ENCODE results near the gene PEAR1.
A peak's percentile ranks its signal among the peaks of the same experiment; 100 is the strongest.

PEAR1 gene

GRCh38 chr1:156904187-156904959 is 10.9 kb downstream of the PEAR1 start:
- Histone ChIP-seq H3K9me3 (peaks cover 9% of the 10 kb centered on the region), H4K20me1 (no peaks in the 10 kb centered on the region), H3K27me3 (peaks cover 2% of the 10 kb centered on the region; the same call in 1 of the 2 replicates), H3K4me3 (no peak overlapping the region), H3K4me1 (peaks cover 19% of the 10 kb centered on the region), H3K27ac (no peak overlapping the region), H3K36me3 (no peaks in the 10 kb centered on the region), H3K9ac (no peak overlapping the region), H3K4me2 (no peak overlapping the region)
- TF ChIP-seq Cebpa-rat (IDR thresholded peaks at IDR 0.05), result no peak

DNA sequence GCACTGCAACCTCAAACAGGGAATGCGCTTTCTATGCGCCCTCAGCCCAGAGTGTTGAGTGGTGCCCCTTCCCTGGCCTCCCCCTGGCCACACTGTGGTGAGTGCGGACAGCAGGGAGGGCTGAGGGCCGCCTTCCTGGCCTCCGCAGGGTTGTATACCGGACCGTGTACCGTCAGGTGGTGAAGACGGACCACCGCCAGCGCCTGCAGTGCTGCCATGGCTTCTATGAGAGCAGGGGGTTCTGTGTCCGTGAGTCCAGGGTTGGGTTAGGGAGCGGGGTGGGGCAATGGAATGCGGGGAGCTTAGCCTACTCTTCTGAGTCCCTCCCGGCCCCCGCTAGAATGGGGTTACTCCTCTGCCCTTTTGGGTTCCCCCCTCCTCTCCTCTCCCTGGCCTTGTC is 11.7 kb downstream of the PEAR1 start:
- Histone ChIP-seq H3K27ac (no peak overlapping the region), H3K36me3 (no peaks in the 10 kb centered on the region), H3K4me1 (peaks cover 19% of the 10 kb centered on the region), H4K20me1 (no peaks in the 10 kb centered on the region), H3K9ac (no peak overlapping the region), H3K4me3 (no peak overlapping the region), H3K4me2 (no peak overlapping the region), H3K27me3 (no peaks in the 10 kb centered on the region), H3K9me3 (peaks cover 9% of the 10 kb centered on the region)
- TF ChIP-seq Cebpa-rat (IDR thresholded peaks at IDR 0.05), result no peak

DNA sequence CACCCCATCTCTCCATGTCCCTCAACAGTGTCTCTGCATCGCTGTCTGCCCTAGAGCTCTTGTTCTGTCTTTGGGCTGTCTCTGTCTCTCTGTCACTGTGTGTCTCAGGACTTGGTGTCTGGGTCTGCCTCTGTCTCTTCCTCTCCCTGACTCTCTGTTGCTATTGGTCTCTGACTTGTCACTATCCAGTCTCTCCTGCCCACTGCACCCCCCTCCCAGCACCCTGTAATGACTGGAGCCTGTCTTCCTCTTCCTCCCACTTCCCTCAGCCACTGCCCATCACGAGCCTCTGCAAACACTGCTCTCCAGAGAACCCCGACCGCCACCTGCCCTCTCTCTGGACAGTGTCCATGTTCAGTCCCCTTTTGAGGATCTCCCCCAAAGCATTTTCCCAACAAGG is 12.1 kb downstream of the PEAR1 start:
- Histone ChIP-seq H3K36me3 (no peaks in the 10 kb centered on the region), H3K9me3 (peaks cover 9% of the 10 kb centered on the region), H3K27ac (no peak overlapping the region), H3K4me1 (peaks cover 19% of the 10 kb centered on the region), H3K9ac (no peak overlapping the region), H3K4me3 (no peak overlapping the region), H3K27me3 (no peaks in the 10 kb centered on the region), H4K20me1 (no peaks in the 10 kb centered on the region), H3K4me2 (no peak overlapping the region)
- TF ChIP-seq Cebpa-rat (IDR thresholded peaks at IDR 0.05), result no peak

GRCh38 chr1:156906206-156906906 is 12.8 kb downstream of the PEAR1 start:
- Histone ChIP-seq H3K9ac (no peak overlapping the region), H4K20me1 (no peaks in the 10 kb centered on the region), H3K4me2 (no peak overlapping the region; the same call in 1 of the 2 replicates), H3K27ac (no peak overlapping the region), H3K9me3 (peaks cover 9% of the 10 kb centered on the region), H3K4me1 (peaks cover 19% of the 10 kb centered on the region), H3K27me3 (no peaks in the 10 kb centered on the region), H3K36me3 (no peaks in the 10 kb centered on the region), H3K4me3 (no peak overlapping the region)
- TF ChIP-seq Cebpa-rat (IDR thresholded peaks at IDR 0.05), result no peak

- Histone ChIP-seq H3K27ac (no peak overlapping the region), H3K4me1 (peaks cover 21% of the 10 kb centered on the region), H3K27me3 (no peaks in the 10 kb centered on the region), H3K9me3 (peaks cover 9% of the 10 kb centered on the region), H3K4me3 (no peak overlapping the region), H3K36me3 (no peaks in the 10 kb centered on the region), H3K9ac (no peak overlapping the region), H3K4me2 (no peak overlapping the region), H4K20me1 (no peaks in the 10 kb centered on the region)
- no peak for TF ChIP-seq Cebpa-rat (IDR thresholded peaks at IDR 0.05)
Measured at GRCh38 chr1:156908541-156908940, 15.0 kb downstream of the PEAR1 start.

DNA sequence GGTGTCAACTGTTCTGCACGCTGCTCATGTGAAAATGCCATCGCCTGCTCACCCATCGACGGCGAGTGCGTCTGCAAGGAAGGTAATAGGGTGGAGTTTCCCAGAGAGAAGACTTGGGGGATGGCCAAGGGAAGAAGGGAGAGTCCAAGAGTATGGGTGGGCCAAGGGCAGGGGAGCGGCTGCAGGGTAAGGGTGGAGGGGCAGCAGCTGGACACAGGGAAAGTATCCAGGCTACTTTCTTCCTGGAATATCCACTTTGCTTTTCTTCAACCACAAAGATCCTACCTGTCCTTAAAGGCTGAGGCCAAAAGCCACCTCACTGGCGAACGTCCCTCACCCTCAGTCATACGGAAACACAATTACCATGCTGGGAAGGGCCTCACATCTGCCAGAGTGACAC is 15.4 kb downstream of the PEAR1 start:
- TF ChIP-seq Cebpa-rat (IDR thresholded peaks at IDR 0.05), result no peak
- H3K27me3 ChIP-seq, result no peaks in the 10 kb centered on the region
- H3K27ac ChIP-seq, result no peak overlapping the region
- H3K4me1 ChIP-seq, result peaks cover 21% of the 10 kb centered on the region
- peaks cover 9% of the 10 kb centered on the region for H3K9me3 ChIP-seq
- no peaks in the 10 kb centered on the region for H4K20me1 ChIP-seq
- no peak overlapping the region for H3K9ac ChIP-seq
- H3K36me3 ChIP-seq, result no peaks in the 10 kb centered on the region
- H3K4me2 ChIP-seq, result no peak overlapping the region
- H3K4me3 ChIP-seq, result no peak overlapping the region

GRCh38 chr1:156909671-156910070 is 16.2 kb downstream of the PEAR1 start:
- peaks cover 9% of the 10 kb centered on the region for H3K9me3 ChIP-seq
- no peaks in the 10 kb centered on the region for H3K27me3 ChIP-seq
- no peak for TF ChIP-seq Cebpa-rat (IDR thresholded peaks at IDR 0.05)
- no peak overlapping the region for H3K4me3 ChIP-seq
- no peak overlapping the region for H3K9ac ChIP-seq
- no peak overlapping the region for H3K27ac ChIP-seq
- no peaks in the 10 kb centered on the region for H3K36me3 ChIP-seq
- H3K4me1 ChIP-seq, result peaks cover 21% of the 10 kb centered on the region
- H4K20me1 ChIP-seq, result no peaks in the 10 kb centered on the region
- H3K4me2 ChIP-seq, result no peak overlapping the region

GRCh38 chr1:156910309-156910782 is 16.8 kb downstream of the PEAR1 start:
- no peak overlapping the region for H3K27ac ChIP-seq
- H3K4me3 ChIP-seq, result no peak overlapping the region
- no peak overlapping the region for H3K9ac ChIP-seq
- H4K20me1 ChIP-seq, result no peaks in the 10 kb centered on the region
- peaks cover 9% of the 10 kb centered on the region for H3K9me3 ChIP-seq
- H3K4me2 ChIP-seq, result no peak overlapping the region
- H3K36me3 ChIP-seq, result no peaks in the 10 kb centered on the region
- TF ChIP-seq Cebpa-rat (IDR thresholded peaks at IDR 0.05), result no peak
- H3K4me1 ChIP-seq, result peaks cover 21% of the 10 kb centered on the region
- no peaks in the 10 kb centered on the region for H3K27me3 ChIP-seq

- peaks cover 21% of the 10 kb centered on the region for H3K4me1 ChIP-seq
- H3K4me2 ChIP-seq, result peak overlapping the region; percentile 26
- no peak overlapping the region for H3K27ac ChIP-seq
- no peak overlapping the region for H3K4me3 ChIP-seq
- no peak for TF ChIP-seq Cebpa-rat (IDR thresholded peaks at IDR 0.05)
- no peaks in the 10 kb centered on the region for H3K36me3 ChIP-seq
- peaks cover under 1% of the 10 kb centered on the region; the same call in 1 of the 2 replicates for H3K9me3 ChIP-seq
- H4K20me1 ChIP-seq, result no peaks in the 10 kb centered on the region
- no peak overlapping the region for H3K9ac ChIP-seq
- H3K27me3 ChIP-seq, result no peaks in the 10 kb centered on the region
Measured at GRCh38 chr1:156911577-156912298, 18.2 kb downstream of the PEAR1 start.
